Activated T-cell treated with anti-CD3 and anti-CD28 coated beads for 24 hours (primary cell): ENCODE measurements around the gene SLCO4A1.

Experiments
- DNase-seq: peaks from one replicate; pipeline ENCODE4 v3.0.0-alpha.2; 2020; ENCODE audit warnings: low read depth

SLCO4A1 gene

GRCh38 chr20:62637521-62638054, 4.7 kb upstream of the SLCO4A1 start:
- no peak for DNase-seq

- DNase-seq, result no peak
Measured at GRCh38 chr20:62638055-62638570, 4.2 kb upstream of the SLCO4A1 start.

GRCh38 chr20:62638679-62639406, 3.5 kb upstream of the SLCO4A1 start:
- no peak for DNase-seq

DNA sequence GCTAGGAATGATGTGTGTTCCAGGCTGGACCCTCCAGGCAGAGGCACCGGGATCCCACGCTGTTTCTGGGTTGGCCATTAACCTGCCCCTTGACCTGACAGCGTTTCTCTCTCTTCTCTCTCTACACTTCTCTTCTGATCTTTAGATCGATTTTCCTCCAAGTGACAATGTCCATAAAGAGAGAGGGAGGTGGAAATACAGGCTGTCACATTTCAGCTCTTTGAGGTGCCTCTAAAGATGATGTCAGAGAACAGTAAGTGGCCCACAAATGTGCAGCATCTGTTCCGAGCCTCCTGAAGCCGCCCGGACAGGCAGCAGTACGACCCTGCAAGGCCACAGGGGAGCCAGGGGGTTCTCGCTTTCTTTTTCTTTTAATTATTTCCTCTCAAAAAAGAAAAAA, 2.5 kb upstream of the SLCO4A1 start:
- DNase-seq, result no peak

DNA sequence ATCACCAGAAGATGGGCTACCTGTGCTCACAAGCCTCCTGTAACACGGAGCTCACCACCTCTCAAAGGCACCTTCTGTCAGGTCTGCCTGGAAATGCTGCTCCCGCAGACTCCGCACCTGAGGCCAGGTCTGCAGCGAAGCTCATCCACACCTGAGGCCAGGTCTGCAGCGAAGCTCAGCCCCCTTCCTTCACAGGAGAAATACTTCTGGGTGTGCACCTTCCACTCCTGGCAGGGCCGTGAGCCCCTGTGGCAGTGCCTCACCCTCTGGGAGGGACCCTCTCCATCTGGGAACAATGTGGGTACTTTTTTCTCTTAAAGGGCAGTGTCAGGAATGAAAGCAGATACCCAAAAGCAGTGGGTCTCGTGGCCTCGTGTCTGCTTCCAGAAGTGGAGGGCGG, 1.4 kb upstream of the SLCO4A1 start:
- no peak for DNase-seq

DNA sequence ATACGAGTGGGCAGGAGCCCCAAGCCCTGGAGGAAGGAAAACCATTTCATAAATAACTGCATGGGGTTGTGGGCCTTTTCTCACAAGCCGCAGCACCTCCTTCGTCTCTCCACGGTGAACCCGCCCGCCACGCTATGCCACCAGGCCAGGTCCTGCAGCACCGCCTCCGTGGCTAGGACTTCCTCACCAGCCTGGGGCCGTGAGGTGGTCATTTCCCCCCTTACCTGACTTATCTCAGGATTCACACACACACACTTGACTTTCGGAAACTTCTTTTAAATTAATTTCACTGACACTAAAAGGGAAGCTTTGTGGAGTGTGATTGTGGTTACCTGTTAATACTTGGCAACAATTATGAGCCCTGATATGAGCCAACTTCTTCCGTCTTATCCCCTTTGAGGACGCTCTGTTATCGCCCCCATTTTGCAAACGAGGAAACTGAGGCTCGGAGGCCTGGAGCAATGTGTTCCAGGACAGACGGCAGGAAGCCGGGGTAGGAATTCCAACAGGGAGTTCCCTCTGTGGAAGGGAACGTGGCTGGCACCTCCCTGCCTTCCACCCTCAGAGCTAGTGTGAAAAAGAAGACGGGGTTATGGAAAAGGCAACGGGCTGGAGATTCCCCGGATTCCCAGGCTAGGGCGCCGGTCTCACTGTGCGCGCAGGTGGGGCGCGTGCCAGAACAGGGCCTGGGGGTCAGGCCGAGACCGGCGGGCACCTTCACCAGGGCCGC, 817 bp upstream of the SLCO4A1 start:
- DNase-seq, result no peak

DNA sequence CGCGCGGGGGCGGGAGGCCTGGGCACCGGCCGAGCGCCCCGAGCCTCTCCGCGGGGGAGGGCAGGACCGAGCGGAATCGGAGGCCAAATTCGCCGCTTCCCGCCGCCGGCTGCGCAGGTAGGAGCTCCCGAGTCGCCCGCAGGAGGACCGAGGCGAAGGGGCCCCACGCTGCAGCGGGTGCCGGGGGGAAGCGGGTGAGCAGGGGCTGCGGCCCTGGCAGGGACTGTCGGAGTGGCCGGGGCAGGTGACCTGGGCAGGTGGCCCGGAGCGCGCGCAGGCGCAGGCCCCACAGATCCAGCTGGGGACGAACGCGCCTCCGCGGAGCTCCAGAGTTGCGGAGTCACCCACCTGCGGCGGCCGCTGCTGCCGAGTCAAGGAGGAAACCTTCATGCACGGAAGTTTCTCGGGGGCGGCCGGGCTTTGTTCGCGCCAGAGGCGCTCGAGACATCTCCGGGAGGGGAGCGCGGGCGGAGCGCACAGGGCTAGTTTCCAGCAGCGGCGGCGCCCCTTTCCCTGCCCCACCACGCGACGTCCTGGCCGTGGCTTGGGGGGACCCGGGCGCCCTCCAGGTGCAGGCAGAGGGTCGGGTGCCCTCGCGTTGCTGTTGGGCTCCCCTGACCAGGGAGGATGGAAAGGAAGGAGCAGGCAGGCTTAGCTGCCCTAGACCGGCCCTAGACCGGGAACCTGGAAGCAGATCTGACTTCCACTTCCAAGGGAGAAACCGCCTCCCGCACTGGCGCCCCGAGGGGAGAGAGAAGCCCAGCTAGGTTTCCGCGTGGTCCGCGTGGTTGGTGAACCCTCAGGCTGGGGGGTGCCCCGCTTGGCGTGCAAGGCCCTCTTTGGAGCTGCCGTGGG, 590 bp downstream of the SLCO4A1 start:
- DNase-seq, result no peak

GRCh38 chr20:62643521-62644043, 1.3 kb downstream of the SLCO4A1 start:
- no peak for DNase-seq

- no peak for DNase-seq
Measured at GRCh38 chr20:62644044-62644795, 1.9 kb downstream of the SLCO4A1 start.

- no peak for DNase-seq
Measured at GRCh38 chr20:62644802-62645496, 2.6 kb downstream of the SLCO4A1 start.

GRCh38 chr20:62645613-62646012, 3.3 kb downstream of the SLCO4A1 start:
- no peak for DNase-seq

- no peak for DNase-seq
Measured at GRCh38 chr20:62646851-62647520, 4.7 kb downstream of the SLCO4A1 start.

DNA sequence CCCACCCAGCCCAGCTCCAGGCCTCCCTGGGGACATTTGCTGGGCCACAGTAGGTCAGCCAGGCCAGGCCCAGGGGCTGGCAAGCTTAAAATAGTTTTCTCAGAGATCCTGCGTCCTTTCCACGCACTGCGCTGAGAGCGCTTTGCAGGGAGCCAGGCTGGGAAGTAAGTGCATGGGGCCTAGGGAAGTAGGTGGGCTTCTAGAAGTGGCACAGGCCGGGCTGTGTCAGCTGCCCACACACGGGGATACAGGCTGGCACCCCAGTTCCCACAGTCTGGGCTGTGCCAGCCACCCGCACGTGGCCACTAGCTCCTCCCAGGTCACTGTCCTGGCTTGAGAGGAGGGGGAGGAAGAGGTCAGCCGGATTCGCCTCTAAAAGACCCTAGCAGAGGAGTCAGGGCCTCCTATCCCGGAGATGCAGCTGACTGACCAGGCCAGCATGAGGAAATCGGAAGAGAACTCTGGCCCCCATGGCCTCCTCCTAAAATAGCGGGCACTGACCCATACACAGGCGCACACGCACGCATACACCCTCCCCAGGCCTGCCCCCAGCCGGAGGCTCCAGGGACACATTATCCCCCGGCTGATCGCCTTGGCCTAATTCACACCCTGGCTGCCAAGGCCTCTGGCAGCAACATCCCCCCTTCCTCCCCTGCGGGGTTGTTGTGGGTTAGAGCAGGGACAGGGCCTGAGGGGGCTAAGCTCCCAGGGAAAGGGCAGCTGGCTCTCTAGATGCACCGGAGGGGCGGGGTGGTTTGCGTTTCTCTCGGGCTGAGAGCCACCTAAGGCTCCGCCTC, 5.4 kb downstream of the SLCO4A1 start:
- no peak for DNase-seq

DNA sequence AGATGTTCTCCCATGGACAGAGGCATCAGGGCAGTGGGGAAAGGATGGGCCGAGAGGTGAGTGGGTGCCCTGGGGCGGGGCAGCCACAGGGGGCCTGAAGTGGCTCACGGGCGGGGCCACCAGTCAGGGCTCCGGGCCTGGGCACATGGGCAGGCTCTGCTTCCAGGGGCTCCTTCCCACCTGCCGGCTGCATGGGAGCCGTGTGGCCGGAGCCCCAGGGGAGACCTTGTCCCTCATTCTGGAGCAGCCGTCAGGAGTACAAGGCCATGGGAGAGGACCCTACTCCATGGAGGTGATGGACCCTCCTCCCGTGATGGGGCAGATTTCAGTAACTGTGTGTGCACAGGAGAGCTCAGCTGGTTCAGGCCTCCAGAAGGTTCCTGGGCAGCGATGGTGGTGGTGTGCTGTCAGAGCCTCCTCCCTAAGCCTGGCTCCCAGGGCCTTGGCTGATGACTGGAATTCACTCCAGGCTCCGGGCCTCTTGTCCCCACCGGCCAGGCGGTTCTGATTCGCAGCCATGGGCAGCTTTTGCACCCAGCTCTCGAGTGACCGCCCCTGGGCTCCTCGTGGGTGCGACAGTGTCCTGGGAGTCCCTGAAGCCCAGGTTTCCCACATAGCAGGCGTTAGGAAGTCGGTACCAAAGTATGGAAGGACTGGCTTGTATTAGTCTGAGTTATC, 6.2 kb downstream of the SLCO4A1 start:
- no peak for DNase-seq

DNA sequence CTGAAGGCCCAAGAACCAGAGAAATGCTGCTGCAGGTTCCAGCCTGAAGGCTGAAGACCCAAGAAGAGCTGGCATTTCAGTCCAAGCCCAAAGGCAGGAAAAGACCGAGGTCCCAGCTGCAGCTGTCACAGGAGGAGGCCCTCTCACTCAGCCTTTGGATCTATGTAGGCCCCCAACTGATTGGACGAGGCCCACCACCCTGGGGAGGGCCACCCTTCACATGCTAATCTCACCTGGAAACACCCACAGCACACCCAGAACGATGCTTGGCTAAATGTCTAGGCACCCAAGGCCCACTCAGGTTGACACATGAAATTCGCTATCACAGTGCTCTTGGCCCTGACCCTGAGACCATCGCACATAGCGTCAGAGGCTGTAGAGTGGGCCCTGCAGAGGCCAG, 6.8 kb downstream of the SLCO4A1 start:
- no peak for DNase-seq

DNA sequence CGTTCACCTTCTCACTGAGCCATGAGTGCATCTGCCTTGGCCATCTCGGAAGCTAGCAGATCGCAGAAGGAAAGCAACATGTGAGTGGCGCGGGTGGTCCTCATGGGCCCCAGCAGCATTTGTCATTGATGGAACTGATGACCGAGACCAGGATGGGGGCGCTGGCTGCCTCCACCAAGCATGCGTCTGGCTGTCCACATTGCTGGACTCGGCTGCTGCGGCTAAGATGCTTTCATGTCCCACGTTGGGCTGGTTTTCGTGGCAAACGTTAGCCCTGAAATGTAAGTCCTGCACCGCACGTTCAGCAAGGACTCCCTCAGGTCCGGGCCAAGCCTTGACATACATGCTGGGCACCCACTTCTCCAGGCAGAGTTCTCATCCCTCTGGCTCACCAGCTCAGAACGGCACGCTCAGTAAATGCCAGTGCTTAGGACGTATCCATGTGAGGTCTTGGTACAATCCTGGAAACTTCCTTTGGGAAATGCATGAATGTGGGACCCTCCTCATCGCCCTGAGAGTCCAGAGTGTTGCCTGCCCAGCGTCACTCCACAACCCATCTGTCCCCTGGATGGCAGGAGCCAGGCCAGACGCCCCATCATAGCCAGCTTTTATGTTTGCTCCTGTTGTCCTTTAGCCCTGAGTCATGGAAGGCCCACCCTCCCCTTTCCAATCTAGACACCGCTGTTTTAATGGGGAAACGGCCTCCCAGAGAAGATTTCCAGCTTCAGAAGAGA, 8.4 kb downstream of the SLCO4A1 start:
- no peak for DNase-seq

DNA sequence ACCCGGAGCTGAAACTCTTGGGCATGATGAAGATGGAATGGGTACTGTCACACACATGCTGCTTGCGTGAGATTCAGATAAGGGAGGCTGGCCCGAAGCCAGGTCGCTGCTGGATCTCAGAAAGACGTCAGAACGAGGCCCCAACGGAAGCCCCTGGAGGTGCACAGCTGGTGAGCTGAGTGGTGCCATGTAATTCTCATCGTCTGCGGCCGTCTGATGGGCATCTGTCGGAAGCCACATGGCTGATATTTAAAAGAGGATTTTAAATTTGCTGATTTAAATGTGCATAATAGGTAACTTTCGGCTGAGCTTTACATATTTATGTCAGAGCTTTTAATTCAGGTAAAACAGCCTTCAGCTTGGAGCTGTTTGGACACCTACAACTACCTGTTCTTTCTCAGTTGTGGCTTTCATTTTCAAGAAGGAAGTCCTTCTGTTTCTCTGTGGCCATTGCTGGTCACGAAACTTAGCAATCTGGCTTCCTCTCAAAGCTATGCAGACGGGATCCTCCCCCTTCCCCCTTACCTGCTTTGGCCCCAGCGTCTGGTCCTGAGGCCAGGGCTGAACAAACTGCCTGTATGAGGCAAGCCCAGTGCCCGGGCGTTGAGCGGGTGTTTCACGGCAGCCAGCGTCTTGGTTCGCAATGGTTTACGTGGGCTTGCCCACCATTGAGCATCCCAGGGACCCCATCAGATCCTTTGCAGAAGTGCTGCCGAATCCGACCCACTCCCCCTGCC, 9.2 kb downstream of the SLCO4A1 start:
- DNase-seq, result peak; percentile 56
